Calu3 (cell line): ENCODE results near the gene KCNJ10. TPM values are rescaled to one million over a fixed set of nuclear protein-coding genes. Genes with fewer than 3 reads are reported as not detected.
A peak's percentile ranks its signal among the peaks of the same experiment; 100 is the strongest.

Experiments
- BruUV-seq: library from RNA; stranded (reverse); fragments of 400-500 nt; replicated peaks from 2 replicates; lab custom pipeline; 2021; lab: Mats Ljungman, UMichigan
- CTCF ChIA-PET: fragments of 300-600 bp; sonication (Branson Sonifier 250); formaldehyde crosslinking; loops from one replicate; lab custom pipeline; 2022; ENCODE audit warnings: antibody characterized with exemption; lab: Charles Lee
- DNase-seq: peaks from one replicate; pipeline ENCODE4 v3.0.0; 2022
- H3K27ac Mint-ChIP-seq: one replicate; pipeline ENCODE4 v1.8.0; 2022; ENCODE audit warnings: mixed read lengths; ENCODE audit not compliant: unreplicated experiment
- H3K27me3 Mint-ChIP-seq: one replicate; pipeline ENCODE4 v1.8.0; 2022; ENCODE audit warnings: mixed read lengths; ENCODE audit not compliant: unreplicated experiment
- H3K36me3 Mint-ChIP-seq: one replicate; pipeline ENCODE4 v1.8.0; 2022; ENCODE audit warnings: mild to moderate bottlenecking, moderate library complexity, mixed read lengths; ENCODE audit not compliant: insufficient read depth, unreplicated experiment
- H3K4me1 Mint-ChIP-seq: one replicate; pipeline ENCODE4 v1.8.0; 2022; ENCODE audit warnings: mild to moderate bottlenecking, low read depth, mixed read lengths; ENCODE audit not compliant: unreplicated experiment
- H3K4me3 Mint-ChIP-seq: one replicate; pipeline ENCODE4 v1.8.0; 2022; ENCODE audit warnings: mild to moderate bottlenecking, low read depth, moderate library complexity, mixed read lengths; ENCODE audit not compliant: unreplicated experiment
- H3K9me3 Mint-ChIP-seq: one replicate; pipeline ENCODE4 v1.8.0; 2022; ENCODE audit warnings: low read depth, mixed read lengths; ENCODE audit not compliant: unreplicated experiment
- CTCF ChIP-seq: fragments of 200-600 bp; IDR thresholded peaks from one replicate; pipeline ENCODE4 v1.8.0; 2022; ENCODE audit warnings: antibody characterized with exemption; ENCODE audit not compliant: unreplicated experiment
- intact Hi-C: fragments of 100-400 bp; cut with micrococcal nuclease; formaldehyde crosslinking; loops from one replicate; pipeline ENCODE4 v1.10.0; 2022; ENCODE audit not compliant: unreplicated experiment
- total RNA-seq: library from RNA; stranded (reverse); gene quantifications from 2 replicates; pipeline ENCODE4 v1.2.3, GENCODE V29; 2022

Gene KCNJ10
- total RNA-seq, 1 experiment from 2014 or later, result not detected

GRCh38 chr1:160049101-160049500, 20.9 kb downstream of the KCNJ10 start:
- BruUV-seq, result no TSS peak
- H3K4me3 Mint-ChIP-seq, result no peak overlapping the region
- no peak overlapping the region for H3K27ac Mint-ChIP-seq
- CTCF ChIA-PET, result interaction anchor here (1.5 kb wide), 1 partner anchor 17 kb away, joined by 4 read pairs; the partner anchor contains the start of gene PIGM
- no peak for DNase-seq
- intact Hi-C loops, result no loop called here
- peaks cover 95% of the 10 kb centered on the region for H3K27me3 Mint-ChIP-seq
- no peaks in the 10 kb centered on the region for H3K9me3 Mint-ChIP-seq
- no peak for TF ChIP-seq CTCF
- no peaks in the 10 kb centered on the region for H3K36me3 Mint-ChIP-seq
- peaks cover 8% of the 10 kb centered on the region for H3K4me1 Mint-ChIP-seq

GRCh38 chr1:160048335-160048734, 21.6 kb downstream of the KCNJ10 start:
- CTCF ChIA-PET, result interaction anchor here (0.6 to 1.5 kb wide), 2 partner anchors 16 to 30 kb away, joined by 4 read pairs; partner anchors contain the start of gene PIGM

GRCh38 chr1:160047111-160047991, 22.6 kb downstream of the KCNJ10 start:
- no peak for DNase-seq
- Mint-ChIP-seq H3K9me3 (no peaks in the 10 kb centered on the region), H3K36me3 (no peaks in the 10 kb centered on the region), H3K27me3 (peaks cover 91% of the 10 kb centered on the region), H3K4me3 (peak overlapping the region; percentile 9), H3K27ac (no peak overlapping the region), H3K4me1 (peaks cover 8% of the 10 kb centered on the region)
- CTCF ChIA-PET, result interaction anchor here (0.5 to 1.6 kb wide), 7 partner anchors 15 to 1216 kb away, joined by 3 to 21 read pairs (median 4); partner anchors contain the start of genes KCNJ10 and PIGM
- TF ChIP-seq CTCF, result no peak
- no TSS peak for BruUV-seq
- intact Hi-C loops, result loop anchor here (2.0 kb wide), 1 partner anchor 31 kb away; no protein-coding TSS in a partner anchor

More at GRCh38 chr1:160048335-160048734, 21.6 kb downstream of the KCNJ10 start:
- no peak for DNase-seq
- no TSS peak for BruUV-seq
- Mint-ChIP-seq H3K4me1 (peaks cover 8% of the 10 kb centered on the region), H3K36me3 (no peaks in the 10 kb centered on the region), H3K9me3 (no peaks in the 10 kb centered on the region), H3K27ac (no peak overlapping the region), H3K27me3 (peaks cover 93% of the 10 kb centered on the region), H3K4me3 (no peak overlapping the region)
- no peak for TF ChIP-seq CTCF
- intact Hi-C loops, result no loop called here

DNA sequence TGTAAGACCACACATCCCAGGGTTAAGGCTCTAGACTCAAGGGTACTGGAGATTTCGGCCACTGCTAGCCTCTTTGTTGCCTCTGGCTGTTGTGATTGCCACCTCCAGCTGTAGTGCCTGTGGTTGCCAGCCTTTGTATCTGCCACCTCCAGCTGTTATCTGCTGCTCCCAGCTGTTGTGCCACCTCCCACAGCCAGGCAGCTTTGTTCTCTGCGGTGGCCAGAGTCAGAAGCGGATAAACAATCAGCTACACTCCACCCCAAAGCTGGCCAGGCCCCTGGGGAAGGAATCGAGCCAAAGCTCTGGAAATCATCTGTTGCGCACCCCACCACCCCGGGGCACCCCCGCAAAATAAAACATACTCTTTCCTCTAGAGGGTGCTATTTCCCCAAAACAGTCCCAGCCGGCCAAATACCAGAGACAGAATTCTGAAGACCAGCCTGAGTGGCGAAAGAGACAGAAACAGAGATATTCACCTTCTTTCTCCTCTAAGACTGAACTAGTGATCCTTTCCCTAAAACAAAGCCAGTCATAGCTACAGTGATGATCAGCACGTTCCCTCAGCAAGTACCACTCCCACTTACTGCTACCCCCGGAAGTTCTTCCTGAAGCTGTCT, 23.4 kb downstream of the KCNJ10 start:
- intact Hi-C loops, result loop anchor here (1.0 to 2.0 kb wide), 2 partner anchors 32 to 206 kb away; no protein-coding TSS in a partner anchor
- Mint-ChIP-seq H3K4me3 (peak overlapping the region; percentile 9), H3K27ac (no peak overlapping the region), H3K27me3 (peaks cover 84% of the 10 kb centered on the region), H3K36me3 (no peaks in the 10 kb centered on the region), H3K9me3 (no peaks in the 10 kb centered on the region), H3K4me1 (peaks cover 8% of the 10 kb centered on the region)
- CTCF ChIA-PET, result interaction anchor here (0.5 to 1.6 kb wide), 7 partner anchors 12 to 1217 kb away, joined by 3 to 21 read pairs (median 3); partner anchors contain the start of gene KCNJ10
- peak; percentile 66 for TF ChIP-seq CTCF
- BruUV-seq, result no TSS peak
- peak; percentile 37 for DNase-seq
